IPS-18c (cell line): ENCODE data around the gene ARHGEF17.

Experiments used
- H3K4me3 ChIP-seq: 2 replicates; pipeline ENCODE4 v1.7.0; 2013; ENCODE audit warnings: low read depth, mild to moderate bottlenecking, low read length, moderate library complexity; ENCODE audit not compliant: insufficient read depth
- H3K9me3 ChIP-seq: one replicate; pipeline ENCODE4 v1.6.1; 2013; ENCODE audit warnings: mild to moderate bottlenecking, low read length, moderate library complexity; ENCODE audit not compliant: control insufficient read depth, insufficient read depth

The ARHGEF17 gene

DNA sequence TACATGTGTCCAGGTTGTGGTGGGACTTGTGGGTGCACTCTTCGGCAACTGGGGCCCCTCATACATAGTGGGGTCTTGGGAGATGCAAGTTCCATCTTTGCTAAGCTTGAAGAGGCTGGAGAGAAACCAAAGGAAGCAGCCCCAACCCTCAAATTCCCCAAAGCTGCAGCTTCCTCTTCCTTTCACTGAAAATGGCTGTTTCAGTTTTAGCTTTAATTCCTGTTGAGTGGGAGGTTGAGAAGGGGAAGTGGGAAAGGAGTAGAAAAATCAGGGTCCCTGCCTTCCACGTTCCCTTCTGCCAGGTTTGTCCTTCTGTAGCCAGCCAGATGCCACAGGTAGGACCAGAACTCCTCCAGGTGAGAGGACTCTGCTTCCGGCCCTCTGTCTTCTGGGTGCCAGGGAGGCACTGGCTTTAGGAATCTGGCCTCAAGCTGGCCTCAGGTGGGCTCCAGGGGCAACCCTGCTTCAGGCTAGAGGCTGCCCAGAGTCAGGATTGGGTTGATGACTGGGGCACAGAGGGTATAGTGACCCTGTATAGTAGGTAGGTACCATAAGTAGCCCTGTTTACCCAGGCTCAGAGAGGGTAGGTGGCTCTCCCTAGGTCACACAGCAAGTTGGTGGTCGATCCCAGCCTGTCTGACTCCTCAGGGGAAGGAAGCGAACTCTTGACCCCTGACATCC, 19.7 kb upstream of the ARHGEF17 start:
- Histone ChIP-seq H3K4me3 (no peak overlapping the region), H3K9me3 (no peaks in the 10 kb centered on the region)

DNA sequence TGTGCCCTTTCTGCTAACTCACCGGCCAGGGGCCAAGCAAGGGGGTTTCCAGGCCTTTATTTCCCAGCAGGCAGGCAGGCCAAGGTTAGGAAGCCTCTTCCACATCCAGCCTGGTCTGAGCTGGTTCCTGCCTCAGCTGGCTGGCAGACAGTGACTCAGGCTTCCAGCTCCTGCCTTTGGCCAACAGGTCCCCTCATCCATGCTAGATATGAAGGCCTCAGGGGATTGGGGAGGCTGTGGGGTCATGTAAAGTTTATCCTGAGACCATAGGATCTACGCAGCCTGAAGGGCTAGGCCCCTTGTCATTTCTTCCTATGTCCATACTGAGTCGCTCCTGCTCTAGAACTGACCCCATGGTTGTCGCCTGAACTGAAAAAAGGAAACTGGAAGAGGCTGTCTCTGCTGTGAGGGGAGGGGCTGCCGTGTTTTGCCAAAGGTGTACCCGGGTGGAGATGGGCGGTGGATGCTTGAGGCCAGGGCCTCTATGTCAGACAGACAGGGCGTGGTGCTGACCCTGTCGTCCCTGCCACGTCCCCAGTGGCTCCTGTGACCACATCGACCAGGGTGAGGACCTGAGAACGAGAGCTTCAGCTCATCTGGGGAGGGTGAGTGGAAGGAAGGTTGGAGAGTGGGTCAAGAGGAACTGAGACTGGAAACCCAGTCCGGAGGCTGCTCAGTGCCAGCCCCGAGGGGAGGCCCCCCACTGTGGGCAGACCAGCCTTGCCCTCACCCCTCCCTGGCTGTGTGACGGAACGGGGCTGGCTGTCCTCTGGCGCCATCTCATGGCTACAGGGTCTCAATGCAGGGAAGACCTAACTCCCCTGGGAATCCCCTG, 19.0 kb upstream of the ARHGEF17 start:
- no peak overlapping the region for H3K4me3 ChIP-seq
- no peaks in the 10 kb centered on the region for H3K9me3 ChIP-seq

DNA sequence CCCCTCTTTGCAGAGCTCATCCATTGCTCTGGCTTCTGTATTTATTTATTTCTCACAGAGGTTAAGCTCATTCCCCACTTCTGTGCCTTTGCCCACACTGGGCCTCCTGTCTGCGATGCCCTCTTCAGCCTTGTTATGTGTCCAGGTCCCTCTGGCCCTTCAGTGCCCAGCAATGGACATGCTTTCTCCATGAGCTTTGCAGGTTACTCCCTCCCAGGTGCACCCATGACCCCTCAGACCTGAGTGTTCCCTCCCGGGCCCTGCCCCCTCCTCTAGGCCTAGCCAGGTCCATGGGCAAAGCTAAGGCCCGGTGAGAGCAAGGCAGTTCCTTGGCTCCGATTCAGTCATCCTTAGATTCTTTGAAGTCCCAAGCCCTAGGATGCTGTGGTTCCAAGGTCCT, 17.5 kb upstream of the ARHGEF17 start:
- H3K9me3 ChIP-seq: no peaks in the 10 kb centered on the region
- no peak overlapping the region for H3K4me3 ChIP-seq

DNA sequence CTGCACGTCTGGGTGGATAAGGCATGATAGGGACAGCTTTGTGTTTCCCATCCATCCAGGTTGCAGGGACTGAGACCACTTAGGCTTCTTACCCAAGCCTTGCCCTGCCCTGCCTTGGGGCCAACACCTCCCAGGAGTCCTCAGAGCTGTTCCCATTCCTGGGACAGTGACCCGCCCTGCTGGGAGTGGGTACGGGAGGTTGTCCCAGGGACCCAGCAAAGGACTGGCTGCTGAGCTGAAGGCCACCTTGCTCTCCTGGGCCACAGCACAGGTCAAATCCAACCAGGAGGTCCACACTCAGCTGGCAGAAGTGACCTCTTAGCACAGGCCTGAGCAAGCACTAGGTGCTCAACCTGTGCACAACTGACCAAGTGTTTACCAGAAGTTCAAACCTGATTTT, 16.9 kb upstream of the ARHGEF17 start:
- no peaks in the 10 kb centered on the region for H3K9me3 ChIP-seq
- H3K4me3 ChIP-seq: no peak overlapping the region

DNA sequence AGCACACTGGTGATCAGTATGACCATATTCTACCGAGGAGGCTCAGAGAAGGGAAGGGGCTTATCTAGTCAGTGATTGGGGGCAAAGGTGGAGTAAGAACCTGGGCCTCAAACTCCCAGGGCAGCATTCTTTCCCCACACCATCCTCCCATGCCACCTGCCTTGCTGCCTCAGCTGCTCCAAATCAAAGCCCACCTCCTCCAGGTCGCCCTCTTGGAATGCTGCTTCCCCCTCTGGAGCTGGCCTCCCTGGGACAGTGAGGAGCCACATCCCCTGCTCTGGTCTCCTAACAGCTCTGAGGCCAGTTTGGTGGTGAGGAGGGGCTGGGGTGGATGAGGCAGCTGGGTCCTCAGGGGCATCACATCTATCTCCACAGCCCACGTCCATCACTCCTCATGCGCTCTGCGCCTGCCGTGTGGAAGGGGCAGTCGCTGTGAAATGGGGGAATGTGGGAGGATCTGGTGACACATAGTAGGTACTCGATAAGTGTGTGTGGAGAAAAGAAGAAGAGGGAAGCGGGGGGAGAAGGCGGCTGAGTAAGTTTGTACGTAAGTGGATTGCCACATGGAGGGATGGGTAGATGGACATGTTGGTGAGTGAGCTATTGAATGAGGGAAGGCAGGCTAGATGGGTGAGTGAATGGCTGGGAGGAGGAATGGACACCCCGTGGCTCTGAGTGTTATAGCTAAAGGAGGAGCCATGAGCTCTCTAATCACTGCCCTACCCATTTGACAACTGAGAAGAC, 16.1 kb upstream of the ARHGEF17 start:
- Histone ChIP-seq H3K9me3 (no peaks in the 10 kb centered on the region), H3K4me3 (no peak overlapping the region)

GRCh38 chr11:73292525-73292894, 15.6 kb upstream of the ARHGEF17 start:
- H3K4me3 ChIP-seq: no peak overlapping the region
- no peaks in the 10 kb centered on the region for H3K9me3 ChIP-seq

- H3K9me3 ChIP-seq: no peaks in the 10 kb centered on the region
- no peak overlapping the region for H3K4me3 ChIP-seq
Measured at GRCh38 chr11:73293356-73293936, 14.6 kb upstream of the ARHGEF17 start.

DNA sequence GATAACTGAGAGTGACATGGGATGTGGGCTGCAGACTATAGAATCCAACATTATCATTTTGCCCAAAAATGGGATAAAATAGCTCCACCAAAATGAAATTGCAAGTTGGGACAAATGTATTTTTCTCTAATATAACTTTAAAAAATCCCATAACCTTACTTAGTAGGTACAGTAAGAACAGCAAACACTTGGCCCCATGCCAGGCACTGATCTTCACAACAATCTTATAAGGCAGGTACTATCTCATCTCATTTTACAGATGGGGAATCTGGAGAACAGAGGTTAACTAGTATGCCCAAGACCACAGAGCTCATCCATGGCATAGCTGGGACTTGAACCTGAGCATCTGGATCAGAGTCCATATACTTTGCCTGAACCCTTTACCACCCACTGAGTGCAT, 13.5 kb upstream of the ARHGEF17 start:
- Histone ChIP-seq H3K9me3 (no peaks in the 10 kb centered on the region), H3K4me3 (no peak overlapping the region)

DNA sequence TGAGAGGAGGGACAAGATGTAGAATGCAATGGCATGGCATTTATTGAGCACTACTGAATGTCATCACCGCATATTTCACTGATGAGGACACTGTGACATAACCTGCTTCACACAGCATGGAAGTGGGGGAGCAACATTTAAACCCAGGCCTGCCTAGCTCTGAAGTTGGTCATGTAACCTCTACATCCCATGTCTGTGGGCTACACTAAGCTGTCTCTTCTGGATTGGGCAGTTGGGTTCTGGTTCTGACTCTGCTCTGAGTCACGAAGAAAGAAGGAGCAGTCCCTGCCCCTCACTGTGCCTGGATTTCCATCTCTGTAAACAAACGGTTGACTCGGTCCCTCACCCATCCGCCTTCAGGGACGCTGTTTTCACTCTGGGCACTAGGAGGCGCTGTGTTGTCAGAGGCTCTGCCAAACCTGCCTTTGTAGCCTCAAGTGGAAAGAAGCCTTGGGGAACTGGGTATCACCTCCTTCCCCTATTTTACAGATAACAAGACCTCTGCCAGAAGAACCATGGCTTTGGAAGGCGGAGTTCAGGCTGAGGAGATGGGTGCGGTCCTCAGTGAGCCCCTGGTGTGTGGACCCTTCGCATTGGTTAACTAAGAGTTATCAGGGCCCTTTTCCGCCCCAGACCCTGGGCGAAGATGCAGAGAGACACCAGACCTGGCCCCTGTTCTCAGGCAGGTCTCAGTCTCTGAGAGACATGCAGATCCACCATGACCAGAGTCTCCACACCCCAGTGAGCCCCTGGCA, 12.7 kb upstream of the ARHGEF17 start:
- H3K4me3 ChIP-seq: no peak overlapping the region

DNA sequence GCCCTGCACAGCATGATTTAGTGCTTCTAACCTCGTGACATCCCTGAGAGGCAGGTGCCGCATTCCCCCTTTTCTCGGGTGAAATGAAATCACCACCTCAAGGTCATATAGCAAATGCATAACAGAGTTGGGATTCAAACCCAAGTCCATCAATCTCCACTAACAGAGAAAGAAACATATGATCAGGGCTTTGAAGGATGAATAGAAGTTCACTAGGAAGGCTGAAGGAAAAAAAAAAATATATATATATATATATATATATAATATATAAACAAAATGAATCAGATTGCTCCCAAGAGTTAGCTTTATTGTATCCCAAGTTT, 12.1 kb upstream of the ARHGEF17 start:
- H3K9me3 ChIP-seq: no peaks in the 10 kb centered on the region
- no peak overlapping the region for H3K4me3 ChIP-seq

More for the DNA sequence above, 12.7 kb upstream of the ARHGEF17 start:
- H3K9me3 ChIP-seq: no peaks in the 10 kb centered on the region

- Histone ChIP-seq H3K4me3 (no peak overlapping the region), H3K9me3 (no peaks in the 10 kb centered on the region)
Measured at GRCh38 chr11:73296501-73297230, 11.4 kb upstream of the ARHGEF17 start.

DNA sequence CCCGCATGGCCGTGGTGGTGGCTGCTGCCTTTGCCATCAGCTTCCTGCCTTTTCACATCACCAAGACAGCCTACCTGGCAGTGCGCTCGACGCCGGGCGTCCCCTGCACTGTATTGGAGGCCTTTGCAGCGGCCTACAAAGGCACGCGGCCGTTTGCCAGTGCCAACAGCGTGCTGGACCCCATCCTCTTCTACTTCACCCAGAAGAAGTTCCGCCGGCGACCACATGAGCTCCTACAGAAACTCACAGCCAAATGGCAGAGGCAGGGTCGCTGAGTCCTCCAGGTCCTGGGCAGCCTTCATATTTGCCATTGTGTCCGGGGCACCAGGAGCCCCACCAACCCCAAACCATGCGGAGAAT, 10.9 kb upstream of the ARHGEF17 start:
- Histone ChIP-seq H3K9me3 (no peaks in the 10 kb centered on the region), H3K4me3 (no peak overlapping the region)

- H3K4me3 ChIP-seq: no peak overlapping the region
- H3K9me3 ChIP-seq: no peaks in the 10 kb centered on the region
Measured at GRCh38 chr11:73297702-73298101, 10.4 kb upstream of the ARHGEF17 start.

GRCh38 chr11:73298233-73298632, 9.8 kb upstream of the ARHGEF17 start:
- no peak overlapping the region for H3K4me3 ChIP-seq
- H3K9me3 ChIP-seq: no peaks in the 10 kb centered on the region

GRCh38 chr11:73299751-73300150, 8.3 kb upstream of the ARHGEF17 start:
- Histone ChIP-seq H3K9me3 (no peaks in the 10 kb centered on the region), H3K4me3 (no peak overlapping the region)

DNA sequence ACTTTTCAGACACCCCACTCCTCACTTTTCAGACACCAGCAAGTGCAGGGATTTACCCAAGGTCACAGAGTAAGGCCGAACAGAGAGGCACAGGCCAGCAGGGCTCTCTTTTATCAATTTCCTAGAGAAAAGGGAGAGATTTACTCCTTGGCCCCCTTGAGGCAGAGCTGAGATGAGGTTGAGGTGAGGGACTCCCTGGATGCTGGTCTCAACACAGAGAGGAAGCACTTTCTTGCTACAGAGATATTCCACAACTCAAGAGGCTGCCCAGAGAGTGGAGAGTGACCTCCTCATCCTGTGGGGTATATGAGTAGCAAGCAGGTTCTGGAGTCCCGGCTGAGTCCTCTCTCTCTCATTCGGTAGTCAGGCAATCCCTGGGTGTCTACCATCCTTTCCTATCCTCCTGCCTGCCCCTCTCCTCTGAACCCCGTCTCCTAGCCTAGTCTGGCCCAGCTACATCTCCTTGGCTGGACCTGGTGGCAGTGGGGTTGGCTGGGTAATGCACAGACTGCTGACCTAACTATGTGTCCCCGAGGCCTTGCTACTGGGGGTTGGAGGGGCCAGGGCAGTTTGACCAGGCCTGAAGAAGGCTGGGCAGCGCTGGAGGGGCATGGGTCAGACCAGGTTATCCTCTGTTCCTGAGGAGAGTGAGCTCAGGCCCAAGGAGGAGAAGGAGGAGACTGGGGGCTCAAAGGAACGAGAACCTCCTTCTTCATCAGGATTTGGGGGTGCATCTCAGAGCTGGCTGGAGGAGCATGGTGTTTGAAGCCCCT, 1.8 kb upstream of the ARHGEF17 start:
- H3K9me3 ChIP-seq: no peaks in the 10 kb centered on the region
- no peak overlapping the region for H3K4me3 ChIP-seq
